Activated B cell treated with CpG ODN at 0.5 μM for 24 hours (primary cell): ENCODE measurements around the gene ZNF425. TPM values are rescaled to one million over a fixed set of nuclear protein-coding genes. Genes with fewer than 3 reads are reported as not detected.

ENCODE experiments used
- ATAC-seq: fragments of 200-7000 bp; cut with Tn5 transposase; one replicate; pipeline ENCODE4 v1.10.0; 2021; ENCODE audit warnings: low read depth, mild to moderate bottlenecking, moderate library complexity
- CTCF ChIA-PET: fragments of 350-600 bp; sonication (Branson Sonifier 250); formaldehyde crosslinking; loops from one replicate; lab custom pipeline; 2021; ENCODE audit warnings: antibody characterized with exemption; lab: Charles Lee
- POLR2A ChIA-PET: fragments of 350-600 bp; sonication (Branson Sonifier 250); formaldehyde crosslinking; loops from one replicate; lab custom pipeline; 2021; ENCODE audit warnings: antibody characterized with exemption; lab: Charles Lee
- DNase-seq: peaks from one replicate; pipeline ENCODE4 v3.0.0; 2022
- H3K27ac Mint-ChIP-seq: one replicate; pipeline ENCODE4 v1.8.0; 2020; ENCODE audit warnings: mixed read lengths
- H3K27me3 Mint-ChIP-seq: one replicate; pipeline ENCODE4 v1.8.0; 2021; ENCODE audit warnings: mixed read lengths
- H3K36me3 Mint-ChIP-seq: one replicate; pipeline ENCODE4 v1.8.0; 2021; ENCODE audit warnings: low read depth, mixed read lengths
- H3K4me1 Mint-ChIP-seq: one replicate; pipeline ENCODE4 v1.8.0; 2021; ENCODE audit warnings: mixed read lengths
- H3K4me3 Mint-ChIP-seq: one replicate; pipeline ENCODE4 v1.8.0; 2020; ENCODE audit warnings: mild to moderate bottlenecking, mixed read lengths
- H3K9me3 Mint-ChIP-seq: one replicate; pipeline ENCODE4 v1.8.0; 2020; ENCODE audit warnings: mixed read lengths
- intact Hi-C: fragments of 100-400 bp; cut with micrococcal nuclease; formaldehyde crosslinking; loops from one replicate; pipeline ENCODE4 v1.15.1; 2024
- total RNA-seq: library from RNA; stranded (reverse); gene quantifications from 2 replicates; pipeline ENCODE4 v1.2.3, GENCODE V29; 2022
- TF ChIP-seq, protein P1 (sequence below): fragments of 200-600 bp; IDR thresholded peaks from one replicate; pipeline ENCODE4 v1.8.0; 2022; ENCODE audit warnings: antibody characterized with exemption, mild to moderate bottlenecking

The ZNF425 gene
- total RNA-seq, 1 donor from 2014 or later = 1.4 TPM

DNA sequence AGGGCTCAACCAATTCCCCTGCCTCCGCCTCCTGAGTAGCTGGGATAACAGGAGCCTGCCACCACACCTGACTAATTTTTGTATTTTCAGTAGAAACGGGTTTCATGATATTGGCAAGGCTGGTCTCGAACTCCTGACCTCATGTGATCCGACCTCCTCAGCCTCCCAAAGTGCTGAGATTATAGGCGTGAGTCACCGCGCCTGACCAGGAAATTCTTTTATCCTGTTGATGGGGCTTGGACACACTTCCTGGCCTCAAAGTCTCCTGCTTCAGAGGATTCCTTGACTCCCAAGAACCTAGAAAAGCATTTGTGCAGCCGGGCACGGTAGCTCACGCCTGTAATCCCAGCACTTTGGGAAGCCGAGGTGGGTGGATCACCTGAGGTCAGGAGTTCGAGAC lies 16.2 kb downstream of the ZNF425 start:
- Mint-ChIP-seq H3K4me1 (no peaks in the 10 kb centered on the region), H3K4me3 (no peak overlapping the region), H3K27ac (no peak overlapping the region), H3K9me3 (no peaks in the 10 kb centered on the region), H3K27me3 (no peaks in the 10 kb centered on the region), H3K36me3 (peaks cover 2% of the 10 kb centered on the region)
- no peak for DNase-seq
- CTCF ChIA-PET = no interaction called here
- no peak for ATAC-seq
- POLR2A ChIA-PET = no interaction called here
- TF ChIP-seq, protein P1, sequence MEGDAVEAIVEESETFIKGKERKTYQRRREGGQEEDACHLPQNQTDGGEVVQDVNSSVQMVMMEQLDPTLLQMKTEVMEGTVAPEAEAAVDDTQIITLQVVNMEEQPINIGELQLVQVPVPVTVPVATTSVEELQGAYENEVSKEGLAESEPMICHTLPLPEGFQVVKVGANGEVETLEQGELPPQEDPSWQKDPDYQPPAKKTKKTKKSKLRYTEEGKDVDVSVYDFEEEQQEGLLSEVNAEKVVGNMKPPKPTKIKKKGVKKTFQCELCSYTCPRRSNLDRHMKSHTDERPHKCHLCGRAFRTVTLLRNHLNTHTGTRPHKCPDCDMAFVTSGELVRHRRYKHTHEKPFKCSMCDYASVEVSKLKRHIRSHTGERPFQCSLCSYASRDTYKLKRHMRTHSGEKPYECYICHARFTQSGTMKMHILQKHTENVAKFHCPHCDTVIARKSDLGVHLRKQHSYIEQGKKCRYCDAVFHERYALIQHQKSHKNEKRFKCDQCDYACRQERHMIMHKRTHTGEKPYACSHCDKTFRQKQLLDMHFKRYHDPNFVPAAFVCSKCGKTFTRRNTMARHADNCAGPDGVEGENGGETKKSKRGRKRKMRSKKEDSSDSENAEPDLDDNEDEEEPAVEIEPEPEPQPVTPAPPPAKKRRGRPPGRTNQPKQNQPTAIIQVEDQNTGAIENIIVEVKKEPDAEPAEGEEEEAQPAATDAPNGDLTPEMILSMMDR = no peak
- intact Hi-C loops = no loop called here

DNA sequence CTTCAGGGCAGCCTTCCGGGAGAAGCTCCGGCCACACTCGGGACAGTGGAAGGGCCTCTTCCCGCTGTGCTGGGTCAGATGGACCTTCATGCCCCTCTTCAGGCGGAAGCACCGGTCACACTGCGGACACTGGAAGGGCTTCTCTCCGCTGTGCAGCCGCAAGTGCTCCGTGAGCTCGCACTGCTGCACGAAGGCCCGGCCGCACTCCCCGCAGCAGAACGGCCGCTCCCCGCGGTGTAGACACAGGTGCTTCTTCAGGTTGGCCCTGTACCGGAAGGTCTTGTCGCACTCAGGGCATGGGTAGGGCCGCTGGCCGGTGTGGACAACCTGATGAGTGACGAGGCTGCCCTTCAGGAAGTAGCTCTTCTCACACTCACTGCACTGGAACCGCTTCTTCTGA lies 21.4 kb downstream of the ZNF425 start:
- no peak for DNase-seq
- ATAC-seq = no peak
- Mint-ChIP-seq H3K36me3 (peaks cover 2% of the 10 kb centered on the region), H3K27me3 (no peaks in the 10 kb centered on the region), H3K27ac (no peak overlapping the region), H3K9me3 (no peaks in the 10 kb centered on the region), H3K4me3 (no peak overlapping the region), H3K4me1 (no peaks in the 10 kb centered on the region)
- intact Hi-C loops = no loop called here
- ChIA-PET CTCF (no interaction called here), POLR2A (no interaction called here)
- TF ChIP-seq, protein P1 = no peak

DNA sequence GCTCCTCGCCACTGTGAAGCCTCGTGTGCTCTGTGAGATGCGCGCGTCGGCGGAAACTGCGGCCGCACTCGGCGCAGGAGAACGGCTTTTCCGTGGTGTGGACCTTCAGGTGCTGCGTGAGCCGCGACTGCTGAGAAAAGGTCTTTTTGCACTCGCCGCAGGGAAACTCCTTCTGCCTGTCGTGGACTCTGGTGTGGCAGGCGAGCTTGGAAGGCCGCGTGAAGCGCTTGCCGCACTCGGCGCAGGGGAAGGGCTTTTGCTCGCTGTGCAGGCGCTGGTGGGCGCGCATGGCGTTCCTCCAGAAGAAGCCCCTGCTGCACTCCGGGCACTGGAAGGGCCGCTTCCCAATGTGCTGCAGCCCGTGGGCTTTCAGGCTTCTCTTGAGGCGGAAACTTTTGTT lies 21.9 kb downstream of the ZNF425 start:
- Mint-ChIP-seq H3K9me3 (no peaks in the 10 kb centered on the region), H3K27ac (no peak overlapping the region), H3K27me3 (no peaks in the 10 kb centered on the region), H3K36me3 (peaks cover 2% of the 10 kb centered on the region), H3K4me3 (no peak overlapping the region), H3K4me1 (no peaks in the 10 kb centered on the region)
- POLR2A ChIA-PET = no interaction called here
- TF ChIP-seq, protein P1 = no peak
- intact Hi-C loops = no loop called here
- ATAC-seq (no peak), DNase-seq (no peak)
- CTCF ChIA-PET = no interaction called here

DNA sequence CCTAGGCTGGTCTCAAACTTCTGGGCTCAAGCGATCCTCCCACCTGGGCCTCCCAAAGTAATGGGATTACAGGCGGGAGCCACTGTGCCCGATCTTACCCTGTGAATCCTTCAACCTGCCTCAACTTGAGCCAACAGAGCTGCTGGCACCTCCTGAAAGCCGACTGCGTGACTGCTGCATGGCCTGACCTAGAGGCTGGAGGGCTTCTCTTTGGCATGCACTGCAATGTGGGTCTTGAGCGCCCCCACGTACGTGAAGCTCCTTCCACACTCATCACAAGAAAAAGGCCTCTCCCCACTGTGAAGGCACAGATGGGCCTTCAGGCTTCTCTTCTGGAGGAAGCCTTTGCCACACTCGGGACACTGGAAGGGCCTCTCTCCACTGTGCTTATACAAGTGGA lies 22.7 kb downstream of the ZNF425 start:
- Mint-ChIP-seq H3K4me1 (no peaks in the 10 kb centered on the region), H3K9me3 (no peaks in the 10 kb centered on the region), H3K4me3 (no peak overlapping the region), H3K27me3 (no peaks in the 10 kb centered on the region), H3K27ac (no peak overlapping the region), H3K36me3 (peaks cover 2% of the 10 kb centered on the region)
- TF ChIP-seq, protein P1 = no peak
- ATAC-seq = no peak
- ChIA-PET CTCF (no interaction called here), POLR2A (no interaction called here)
- intact Hi-C loops = no loop called here
- DNase-seq = no peak

DNA sequence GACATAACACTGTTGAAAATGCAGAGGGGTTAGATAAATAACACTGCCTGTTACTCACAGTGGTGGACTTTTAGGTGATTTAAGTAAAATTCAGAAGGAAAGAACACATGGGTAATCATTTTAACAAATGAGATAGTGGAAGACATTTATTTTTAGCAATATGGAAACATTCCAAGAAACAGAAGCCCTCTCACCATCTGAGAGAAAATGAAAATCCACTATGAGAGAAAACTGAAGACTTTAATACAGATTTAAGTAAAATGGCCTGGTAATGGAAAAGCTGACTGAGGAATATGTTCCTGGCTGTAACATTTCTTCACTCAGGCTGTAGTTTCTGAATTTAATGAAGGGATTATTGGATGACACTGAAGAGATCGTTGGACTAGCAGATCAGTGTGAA lies 23.5 kb downstream of the ZNF425 start:
- Mint-ChIP-seq H3K4me3 (no peak overlapping the region), H3K36me3 (peaks cover 2% of the 10 kb centered on the region), H3K4me1 (no peaks in the 10 kb centered on the region), H3K27ac (no peak overlapping the region), H3K27me3 (no peaks in the 10 kb centered on the region), H3K9me3 (no peaks in the 10 kb centered on the region)
- DNase-seq (no peak), ATAC-seq (no peak)
- POLR2A ChIA-PET = no interaction called here
- intact Hi-C loops = no loop called here
- CTCF ChIA-PET = no interaction called here
- TF ChIP-seq, protein P1 = no peak
